Tracheal epithelial cell (primary cell): ENCODE results near the gene LMLN. TPM values are rescaled to one million over a fixed set of nuclear protein-coding genes. Genes with fewer than 3 reads are reported as not detected.

Source experiments
- total RNA-seq: library from RNA; depleted of rRNA; stranded (reverse); fragments of >200 nt; gene quantifications from 2 replicates; pipeline ENCODE4 v1.2.1, GENCODE V29; 2014

Gene LMLN, protein sequence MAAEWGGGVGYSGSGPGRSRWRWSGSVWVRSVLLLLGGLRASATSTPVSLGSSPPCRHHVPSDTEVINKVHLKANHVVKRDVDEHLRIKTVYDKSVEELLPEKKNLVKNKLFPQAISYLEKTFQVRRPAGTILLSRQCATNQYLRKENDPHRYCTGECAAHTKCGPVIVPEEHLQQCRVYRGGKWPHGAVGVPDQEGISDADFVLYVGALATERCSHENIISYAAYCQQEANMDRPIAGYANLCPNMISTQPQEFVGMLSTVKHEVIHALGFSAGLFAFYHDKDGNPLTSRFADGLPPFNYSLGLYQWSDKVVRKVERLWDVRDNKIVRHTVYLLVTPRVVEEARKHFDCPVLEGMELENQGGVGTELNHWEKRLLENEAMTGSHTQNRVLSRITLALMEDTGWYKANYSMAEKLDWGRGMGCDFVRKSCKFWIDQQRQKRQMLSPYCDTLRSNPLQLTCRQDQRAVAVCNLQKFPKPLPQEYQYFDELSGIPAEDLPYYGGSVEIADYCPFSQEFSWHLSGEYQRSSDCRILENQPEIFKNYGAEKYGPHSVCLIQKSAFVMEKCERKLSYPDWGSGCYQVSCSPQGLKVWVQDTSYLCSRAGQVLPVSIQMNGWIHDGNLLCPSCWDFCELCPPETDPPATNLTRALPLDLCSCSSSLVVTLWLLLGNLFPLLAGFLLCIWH
- total RNA-seq: 4.7 and 5.3 TPM in 2 replicates

DNA sequence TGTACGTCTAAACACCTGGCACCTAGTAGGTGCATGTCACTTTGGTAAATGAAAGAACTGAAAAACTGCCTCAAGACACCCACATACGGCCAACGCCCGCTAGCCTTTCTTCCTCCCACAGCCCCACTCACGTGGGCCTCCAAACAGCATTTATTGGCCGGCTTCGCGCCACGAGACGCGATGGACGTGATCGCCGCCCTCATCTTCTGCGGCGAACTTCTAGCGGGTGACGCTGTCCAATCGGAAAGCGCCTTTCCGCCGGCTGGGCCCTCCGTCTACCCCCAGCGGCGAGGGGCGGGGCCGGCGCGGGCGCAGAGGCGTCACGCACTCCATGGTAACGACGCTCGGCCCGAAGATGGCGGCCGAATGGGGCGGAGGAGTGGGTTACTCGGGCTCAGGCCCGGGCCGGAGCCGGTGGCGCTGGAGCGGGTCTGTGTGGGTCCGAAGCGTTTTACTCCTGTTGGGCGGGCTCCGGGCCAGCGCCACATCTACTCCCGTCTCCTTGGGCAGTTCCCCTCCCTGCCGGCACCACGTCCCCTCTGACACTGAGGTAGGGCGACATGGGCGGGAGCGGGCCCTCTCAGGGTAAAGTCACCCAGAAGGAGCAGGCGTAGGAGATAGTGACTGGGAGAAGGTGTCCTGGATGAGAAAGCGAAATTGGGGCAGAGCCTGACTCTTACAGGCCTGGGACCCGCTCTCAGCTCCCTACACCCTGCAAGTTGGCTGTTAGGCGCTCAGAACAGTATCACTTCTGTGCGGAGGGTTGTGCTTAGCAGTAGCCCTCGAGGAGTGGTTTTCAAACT, at the start of gene LMLN:
Gene LMLN, plus strand, starts transcription at position 327 of the 803 bp plus-strand sequence. Its CDS starts 29 bp downstream, at position 356.

DNA sequence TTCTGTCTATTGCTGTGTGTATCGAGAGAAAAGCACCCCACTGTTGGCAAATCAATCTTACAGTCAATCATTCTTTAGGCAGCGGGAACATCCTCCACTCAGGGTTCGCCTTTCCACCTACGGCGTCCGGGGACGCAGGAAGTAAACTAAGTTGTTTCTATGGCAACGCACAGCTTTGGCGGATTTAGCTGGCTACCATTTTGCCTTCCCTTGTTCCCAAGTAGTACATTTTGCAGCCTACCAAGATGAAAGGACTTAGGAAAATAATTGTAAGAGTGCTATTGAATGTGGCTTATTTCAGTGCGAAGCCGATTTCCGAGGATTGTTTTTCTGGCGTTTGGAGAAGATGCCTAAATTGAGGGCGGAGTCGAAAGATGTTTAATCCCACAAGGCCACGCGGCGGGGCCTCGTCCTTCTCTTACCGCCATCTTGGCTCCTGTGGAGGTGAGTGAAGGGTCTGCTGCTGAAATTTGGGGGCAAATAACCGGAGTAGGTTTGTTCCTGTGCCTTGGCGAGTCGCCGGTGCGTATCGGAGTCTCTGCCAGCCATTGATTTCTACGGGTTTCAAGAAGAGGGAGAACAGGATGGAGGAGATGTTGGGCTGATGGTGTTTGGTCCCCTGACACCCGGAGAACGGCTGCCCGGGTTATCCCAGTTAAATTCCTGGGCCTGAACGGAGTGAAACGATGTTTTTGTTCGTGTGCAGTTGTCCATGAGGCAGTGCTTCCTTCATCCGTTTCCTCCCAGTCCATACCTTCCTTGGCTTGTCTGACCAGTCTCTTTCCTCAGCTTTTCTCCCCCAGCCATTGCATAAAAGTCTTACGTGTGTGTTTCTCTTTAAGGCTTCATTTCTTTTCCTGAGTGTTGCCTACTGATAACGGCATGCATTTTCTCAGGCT, 10.0 kb upstream of the LMLN start, which contains the start of gene RPL35A:
Gene RPL35A, plus strand, starts transcription at position 413 of the 899 bp plus-strand sequence. CDS start 778 bp downstream, outside the sequence.

Other genes starting within 250 kb of the LMLN start
- gene RUBCN, start 223.3 kb upstream of the LMLN start, total RNA-seq: 7.7 and 9.9 TPM in 2 replicates
- gene FYTTD1, start 210.3 kb upstream of the LMLN start, total RNA-seq: 65.2 and 72.8 TPM in 2 replicates
- gene LRCH3, start 169.0 kb upstream of the LMLN start, total RNA-seq: 20.9 and 31.1 TPM in 2 replicates
- gene RPL35A, start 10.0 kb upstream of the LMLN start, total RNA-seq: 563 and 646 TPM in 2 replicates